Measurements from ENCODE around the gene RNASE8. TPM values are rescaled to one million over a fixed set of nuclear protein-coding genes. Genes with fewer than 3 reads are reported as not detected.
A peak's percentile ranks its signal among the peaks of the same experiment; 100 is the strongest.

Gene RNASE8
- total and polyA plus RNA-seq, 2 of the 8 experiments (the other 6 are each of a cell fraction or from before 2014, with no cell fraction given), result not detected

DNA sequence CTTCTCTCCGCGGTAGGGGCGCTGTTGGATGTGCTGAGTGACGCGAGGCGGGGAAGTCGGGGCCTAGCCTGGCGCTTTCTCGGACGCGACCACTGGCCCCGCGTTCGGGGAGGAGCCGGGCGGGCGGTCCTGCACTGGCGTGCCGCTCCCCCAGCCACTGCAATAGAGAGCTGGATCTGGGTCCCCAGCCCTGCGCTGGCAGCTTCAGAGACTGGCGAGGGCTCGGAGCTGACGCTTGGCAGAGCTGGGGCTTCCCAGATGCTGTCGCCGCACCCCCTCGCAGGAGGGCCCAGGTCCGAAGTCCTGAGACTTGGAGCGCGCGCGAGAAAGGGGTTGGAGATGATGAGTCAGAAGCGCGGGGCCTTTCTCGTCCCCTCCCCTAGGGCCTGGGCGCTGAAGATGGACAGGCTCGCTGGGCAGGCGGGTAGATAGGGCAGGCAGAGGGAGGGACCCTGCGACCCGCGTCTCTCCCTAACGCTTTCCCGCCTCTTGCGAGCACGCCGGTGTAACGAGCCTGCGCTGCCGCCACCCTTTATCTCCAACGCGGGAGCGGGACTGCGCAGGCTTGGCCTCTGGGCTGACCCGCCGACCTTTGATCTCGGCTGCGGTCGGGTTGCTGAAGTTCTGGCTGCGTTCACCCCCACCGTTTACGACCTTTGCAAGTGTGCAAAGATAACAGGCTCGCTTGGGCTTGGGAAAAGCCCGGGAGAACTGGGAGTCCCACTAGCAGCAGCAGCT is 46.3 kb downstream of the RNASE8 start (continued):
- TF ChIP-seq, protein P1, sequence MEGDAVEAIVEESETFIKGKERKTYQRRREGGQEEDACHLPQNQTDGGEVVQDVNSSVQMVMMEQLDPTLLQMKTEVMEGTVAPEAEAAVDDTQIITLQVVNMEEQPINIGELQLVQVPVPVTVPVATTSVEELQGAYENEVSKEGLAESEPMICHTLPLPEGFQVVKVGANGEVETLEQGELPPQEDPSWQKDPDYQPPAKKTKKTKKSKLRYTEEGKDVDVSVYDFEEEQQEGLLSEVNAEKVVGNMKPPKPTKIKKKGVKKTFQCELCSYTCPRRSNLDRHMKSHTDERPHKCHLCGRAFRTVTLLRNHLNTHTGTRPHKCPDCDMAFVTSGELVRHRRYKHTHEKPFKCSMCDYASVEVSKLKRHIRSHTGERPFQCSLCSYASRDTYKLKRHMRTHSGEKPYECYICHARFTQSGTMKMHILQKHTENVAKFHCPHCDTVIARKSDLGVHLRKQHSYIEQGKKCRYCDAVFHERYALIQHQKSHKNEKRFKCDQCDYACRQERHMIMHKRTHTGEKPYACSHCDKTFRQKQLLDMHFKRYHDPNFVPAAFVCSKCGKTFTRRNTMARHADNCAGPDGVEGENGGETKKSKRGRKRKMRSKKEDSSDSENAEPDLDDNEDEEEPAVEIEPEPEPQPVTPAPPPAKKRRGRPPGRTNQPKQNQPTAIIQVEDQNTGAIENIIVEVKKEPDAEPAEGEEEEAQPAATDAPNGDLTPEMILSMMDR (IDR thresholded peaks at IDR 0.05; ENCODE audit: control extremely low read depth in 1 of 3, insufficient read depth in 1 of 3, low read depth in 1 of 3, low read length in 3 of 3), result peak; percentile 70 to 86 (median 75)
- TF ChIP-seq ASH2L (IDR thresholded peaks at IDR 0.05; ENCODE audit: low read length), result no peak
